ENCODE data around the gene CBLIF. TPM values are rescaled to one million over a fixed set of nuclear protein-coding genes. Genes with fewer than 3 reads are reported as not detected.

The CBLIF gene
- total and polyA plus RNA-seq, 2 experiments from 2014 or later: 0.69 TPM; not detected in 1

DNA sequence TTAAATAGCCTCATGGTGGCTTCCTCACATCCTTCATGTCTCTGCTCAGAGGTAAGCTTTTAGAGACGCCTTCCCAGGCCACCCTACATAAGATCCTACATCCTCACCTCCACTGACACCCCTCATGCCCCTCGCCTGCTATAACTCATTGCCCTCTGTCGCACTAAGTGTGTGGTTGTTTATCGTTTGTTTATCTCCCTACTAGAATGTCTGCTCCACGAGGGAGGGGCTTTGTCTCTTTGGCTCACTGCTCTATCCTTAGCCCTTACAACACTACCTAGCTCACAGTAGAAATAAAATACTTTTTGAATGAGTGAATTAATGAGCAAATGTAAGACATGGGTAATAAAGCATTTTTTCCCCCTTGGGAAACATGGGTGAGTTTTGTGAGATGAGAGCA is 1.3 kb upstream of the CBLIF start:
- H3K27me3 ChIP-seq: no peaks in the 10 kb centered on the region
- TF ChIP-seq, protein P1, sequence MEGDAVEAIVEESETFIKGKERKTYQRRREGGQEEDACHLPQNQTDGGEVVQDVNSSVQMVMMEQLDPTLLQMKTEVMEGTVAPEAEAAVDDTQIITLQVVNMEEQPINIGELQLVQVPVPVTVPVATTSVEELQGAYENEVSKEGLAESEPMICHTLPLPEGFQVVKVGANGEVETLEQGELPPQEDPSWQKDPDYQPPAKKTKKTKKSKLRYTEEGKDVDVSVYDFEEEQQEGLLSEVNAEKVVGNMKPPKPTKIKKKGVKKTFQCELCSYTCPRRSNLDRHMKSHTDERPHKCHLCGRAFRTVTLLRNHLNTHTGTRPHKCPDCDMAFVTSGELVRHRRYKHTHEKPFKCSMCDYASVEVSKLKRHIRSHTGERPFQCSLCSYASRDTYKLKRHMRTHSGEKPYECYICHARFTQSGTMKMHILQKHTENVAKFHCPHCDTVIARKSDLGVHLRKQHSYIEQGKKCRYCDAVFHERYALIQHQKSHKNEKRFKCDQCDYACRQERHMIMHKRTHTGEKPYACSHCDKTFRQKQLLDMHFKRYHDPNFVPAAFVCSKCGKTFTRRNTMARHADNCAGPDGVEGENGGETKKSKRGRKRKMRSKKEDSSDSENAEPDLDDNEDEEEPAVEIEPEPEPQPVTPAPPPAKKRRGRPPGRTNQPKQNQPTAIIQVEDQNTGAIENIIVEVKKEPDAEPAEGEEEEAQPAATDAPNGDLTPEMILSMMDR (IDR thresholded peaks at IDR 0.05; ENCODE audit: low read depth, low read length): no peak

DNA sequence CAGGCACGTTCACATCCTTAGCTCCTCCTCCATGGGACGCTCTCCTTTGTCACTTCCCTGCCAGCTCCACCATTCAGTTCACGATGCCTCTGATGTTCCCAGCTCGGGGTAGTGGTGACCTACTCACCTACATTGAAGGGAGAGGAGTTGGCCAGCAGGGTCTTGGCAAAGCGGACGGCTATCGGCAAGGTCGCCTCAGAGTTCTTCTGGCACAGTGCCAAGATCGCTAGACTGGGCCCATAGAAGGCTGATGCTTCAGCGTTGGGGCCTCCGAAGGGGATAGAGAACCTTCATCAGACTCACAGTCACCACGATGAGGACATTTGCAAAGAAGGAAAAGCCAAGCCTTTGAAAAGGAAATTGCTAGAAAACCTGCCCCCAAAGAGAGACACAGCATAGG is 3.0 kb downstream of the CBLIF start:
- H3K27ac ChIP-seq: no peak overlapping the region
- H3K9me3 ChIP-seq (ENCODE audit: low read depth): no peaks in the 10 kb centered on the region
- no peak overlapping the region for H3K4me3 ChIP-seq
- peaks cover 2% of the 10 kb centered on the region for H3K4me1 ChIP-seq (ENCODE audit: low read depth)
- no peaks in the 10 kb centered on the region for H3K27me3 ChIP-seq
- TF ChIP-seq, protein P1 (IDR thresholded peaks at IDR 0.05; ENCODE audit: low read depth, low read length): no peak
- no peak for DNase-seq (ENCODE audit: low read depth in 1 of 2, low spot score in 1 of 2)
- H3K36me3 ChIP-seq: no peaks in the 10 kb centered on the region

More for the DNA sequence above, 1.3 kb upstream of the CBLIF start:
- no peak for DNase-seq (ENCODE audit: low read depth in 1 of 2, low spot score in 1 of 2)
- Histone ChIP-seq H3K36me3 (no peaks in the 10 kb centered on the region), H3K4me1 (ENCODE audit: low read depth) (peaks cover 2% of the 10 kb centered on the region), H3K27ac (no peak overlapping the region), H3K4me3 (no peak overlapping the region), H3K9me3 (ENCODE audit: low read depth) (no peaks in the 10 kb centered on the region)

DNA sequence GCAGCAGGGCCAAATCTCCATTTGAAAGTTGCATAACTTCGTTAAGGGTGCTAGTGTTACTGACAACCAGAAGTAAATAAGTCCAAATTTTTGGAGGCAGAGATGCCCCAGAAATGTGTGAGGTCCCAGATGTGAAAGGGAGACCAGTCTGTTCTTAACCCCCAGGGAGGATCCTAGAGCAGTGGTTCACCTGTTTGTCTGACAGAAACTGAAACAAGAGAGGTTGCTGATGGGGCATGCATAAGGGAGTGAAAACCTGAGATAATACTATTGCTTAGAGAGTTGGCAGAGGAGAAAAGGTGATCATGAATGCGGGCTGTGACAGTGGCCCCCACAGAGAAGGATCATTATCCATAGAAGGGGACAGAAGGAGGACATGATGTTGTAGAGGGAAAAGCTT is 3.8 kb downstream of the CBLIF start:
- Histone ChIP-seq H3K4me1 (ENCODE audit: low read depth) (peaks cover 2% of the 10 kb centered on the region), H3K36me3 (no peaks in the 10 kb centered on the region), H3K9me3 (ENCODE audit: low read depth) (no peaks in the 10 kb centered on the region), H3K27me3 (no peaks in the 10 kb centered on the region), H3K27ac (no peak overlapping the region), H3K4me3 (no peak overlapping the region)
- DNase-seq (ENCODE audit: low read depth in 1 of 2, low spot score in 1 of 2): no peak
- TF ChIP-seq, protein P1 (IDR thresholded peaks at IDR 0.05; ENCODE audit: low read depth, low read length): no peak

DNA sequence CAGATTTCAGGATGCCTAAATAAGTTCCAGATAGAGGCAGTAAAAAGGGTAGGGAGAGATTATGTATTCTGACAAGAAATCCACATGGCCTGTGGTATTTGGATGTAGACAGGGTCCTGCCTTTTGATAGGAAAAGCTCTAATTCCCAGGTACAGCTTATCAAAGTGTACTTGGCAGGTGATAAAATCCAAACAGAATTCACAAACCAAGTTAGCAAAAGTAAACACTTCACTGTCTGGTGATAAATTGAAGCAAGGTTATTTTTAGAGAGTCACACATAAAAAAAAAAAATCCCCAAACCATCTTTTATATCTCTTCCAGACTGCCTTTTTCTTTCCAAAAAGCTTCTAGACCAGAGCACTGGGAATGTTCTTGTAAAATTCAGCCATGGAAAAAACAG is 5.7 kb downstream of the CBLIF start:
- Histone ChIP-seq H3K27me3 (no peaks in the 10 kb centered on the region), H3K4me1 (ENCODE audit: low read depth) (no peaks in the 10 kb centered on the region), H3K36me3 (no peaks in the 10 kb centered on the region), H3K27ac (no peak overlapping the region), H3K9me3 (ENCODE audit: low read depth) (no peaks in the 10 kb centered on the region), H3K4me3 (no peak overlapping the region)
- DNase-seq (ENCODE audit: low read depth in 1 of 2, low spot score in 1 of 2): no peak
- TF ChIP-seq, protein P1 (IDR thresholded peaks at IDR 0.05; ENCODE audit: low read depth, low read length): no peak

DNA sequence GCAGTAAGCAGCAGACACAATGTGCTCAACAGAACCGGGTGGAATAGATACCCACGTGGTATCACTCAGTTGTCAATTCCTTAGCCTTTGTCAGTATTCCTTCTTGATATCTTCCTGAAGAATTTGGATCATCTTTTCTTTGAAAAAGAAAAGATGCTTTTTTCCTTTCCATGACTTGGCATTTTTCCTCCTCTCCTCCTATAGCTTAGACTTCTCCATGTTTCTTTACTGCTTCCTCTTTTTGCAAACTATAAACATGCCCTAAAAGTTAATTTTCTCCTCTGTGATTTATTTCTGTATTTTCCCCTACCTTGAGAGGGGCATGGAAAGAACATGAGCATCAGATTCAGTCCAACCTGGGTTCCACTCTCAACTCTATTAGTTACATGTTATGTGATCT is 11.7 kb downstream of the CBLIF start:
- Histone ChIP-seq H3K27ac (no peak overlapping the region), H3K27me3 (no peaks in the 10 kb centered on the region), H3K4me3 (no peak overlapping the region), H3K36me3 (no peaks in the 10 kb centered on the region), H3K9me3 (ENCODE audit: low read depth) (no peaks in the 10 kb centered on the region), H3K4me1 (ENCODE audit: low read depth) (no peaks in the 10 kb centered on the region)
- TF ChIP-seq, protein P1 (IDR thresholded peaks at IDR 0.05; ENCODE audit: low read depth, low read length): no peak
- no peak for DNase-seq (ENCODE audit: low read depth in 1 of 2, low spot score in 1 of 2)

DNA sequence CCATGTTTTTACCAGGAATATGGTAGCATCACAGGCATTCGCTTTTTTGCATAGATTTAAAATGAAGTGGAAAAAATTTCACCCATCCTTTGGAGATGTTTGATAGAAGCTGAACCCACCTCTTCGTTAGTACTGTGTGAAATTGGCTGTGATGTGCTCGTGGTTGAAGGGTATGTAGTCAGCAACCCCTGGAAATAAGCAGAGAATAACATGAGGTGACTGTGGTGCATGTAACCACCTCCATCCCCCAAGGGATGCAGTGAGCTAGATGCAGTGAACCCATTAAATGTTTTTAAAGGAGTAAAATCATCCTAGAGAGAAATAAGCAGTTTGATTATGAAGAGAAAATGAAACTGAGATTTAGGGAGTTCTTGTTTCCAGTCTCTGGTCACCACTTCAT is 15.9 kb downstream of the CBLIF start:
- Histone ChIP-seq H3K4me3 (no peak overlapping the region), H3K27ac (no peak overlapping the region), H3K27me3 (no peaks in the 10 kb centered on the region), H3K9me3 (ENCODE audit: low read depth) (no peaks in the 10 kb centered on the region), H3K36me3 (no peaks in the 10 kb centered on the region), H3K4me1 (ENCODE audit: low read depth) (no peaks in the 10 kb centered on the region)
- DNase-seq (ENCODE audit: low read depth in 1 of 2, low spot score in 1 of 2): no peak
- TF ChIP-seq, protein P1 (IDR thresholded peaks at IDR 0.05; ENCODE audit: low read depth, low read length): no peak
